Measurements from ENCODE around the gene TAB2.

DNA sequence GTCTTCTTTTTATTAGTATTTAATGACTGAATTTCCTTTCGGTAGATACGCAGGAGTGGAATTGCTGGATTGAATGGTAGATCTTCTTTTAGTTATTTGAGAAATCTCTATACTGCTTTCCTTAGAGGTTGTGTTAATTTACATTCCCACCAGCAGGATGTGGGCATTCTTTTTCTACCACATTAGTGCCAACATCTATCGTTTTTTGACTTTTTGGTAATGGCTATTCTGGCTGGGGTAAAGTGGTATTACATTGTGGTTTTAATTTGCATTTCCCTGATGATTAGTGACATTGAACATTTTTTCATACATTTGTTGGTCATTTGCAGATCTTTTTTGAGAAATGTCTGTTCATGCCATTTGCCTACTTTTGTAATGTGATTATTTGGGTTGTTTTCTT lies 119.7 kb downstream of the TAB2 start:
- TF ChIP-seq, protein P1, sequence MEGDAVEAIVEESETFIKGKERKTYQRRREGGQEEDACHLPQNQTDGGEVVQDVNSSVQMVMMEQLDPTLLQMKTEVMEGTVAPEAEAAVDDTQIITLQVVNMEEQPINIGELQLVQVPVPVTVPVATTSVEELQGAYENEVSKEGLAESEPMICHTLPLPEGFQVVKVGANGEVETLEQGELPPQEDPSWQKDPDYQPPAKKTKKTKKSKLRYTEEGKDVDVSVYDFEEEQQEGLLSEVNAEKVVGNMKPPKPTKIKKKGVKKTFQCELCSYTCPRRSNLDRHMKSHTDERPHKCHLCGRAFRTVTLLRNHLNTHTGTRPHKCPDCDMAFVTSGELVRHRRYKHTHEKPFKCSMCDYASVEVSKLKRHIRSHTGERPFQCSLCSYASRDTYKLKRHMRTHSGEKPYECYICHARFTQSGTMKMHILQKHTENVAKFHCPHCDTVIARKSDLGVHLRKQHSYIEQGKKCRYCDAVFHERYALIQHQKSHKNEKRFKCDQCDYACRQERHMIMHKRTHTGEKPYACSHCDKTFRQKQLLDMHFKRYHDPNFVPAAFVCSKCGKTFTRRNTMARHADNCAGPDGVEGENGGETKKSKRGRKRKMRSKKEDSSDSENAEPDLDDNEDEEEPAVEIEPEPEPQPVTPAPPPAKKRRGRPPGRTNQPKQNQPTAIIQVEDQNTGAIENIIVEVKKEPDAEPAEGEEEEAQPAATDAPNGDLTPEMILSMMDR (IDR thresholded peaks at IDR 0.05): no peak
- TF ChIP-seq POLR2A (IDR thresholded peaks at IDR 0.05): no peak
